Left renal cortex interstitium (tissue), 4 donors: ENCODE data around the gene SLC39A11. TPM values are rescaled to one million over a fixed set of nuclear protein-coding genes. Genes with fewer than 3 reads are reported as not detected.

Experiments used
- DNase-seq, 4 donors: peaks; one replicate each; pipeline ENCODE4 v3.0.0-alpha.2; 2013; ENCODE audit warnings: low read depth in 4 of 4, low spot score in 2 of 4, missing footprints in 1 of 4
- polyA plus RNA-seq, 4 donors: library from polyadenylated mRNA; unstranded; fragments of 120-200 nt; gene quantifications; one replicate each; pipeline ENCODE4 v1.2.1, GENCODE V29; 2013; ENCODE audit not compliant: insufficient read length in 4 of 4

The SLC39A11 gene
- polyA plus RNA-seq, 4 donors = 23.6 to 28.4 (median 26.0) TPM

- DNase-seq = no peak
Observed at GRCh38 chr17:72615627-72615991, 476.9 kb downstream of the SLC39A11 start.

GRCh38 chr17:72614871-72615626 lies 477.4 kb downstream of the SLC39A11 start:
- peak in 2 of 4 donors; percentile 65 to 81 for DNase-seq

- no peak for DNase-seq
Observed at GRCh38 chr17:72614476-72614870, 478.0 kb downstream of the SLC39A11 start.

GRCh38 chr17:72613806-72614292 lies 478.6 kb downstream of the SLC39A11 start:
- DNase-seq = no peak

- DNase-seq = no peak
Observed at GRCh38 chr17:72613396-72613795, 479.1 kb downstream of the SLC39A11 start.

GRCh38 chr17:72611172-72611571 lies 481.3 kb downstream of the SLC39A11 start:
- DNase-seq = no peak

GRCh38 chr17:72609501-72609900 lies 483.0 kb downstream of the SLC39A11 start:
- DNase-seq = no peak

GRCh38 chr17:72608436-72608835 lies 484.1 kb downstream of the SLC39A11 start:
- DNase-seq = no peak

- DNase-seq = no peak
Observed at GRCh38 chr17:72606656-72607055, 485.8 kb downstream of the SLC39A11 start.

- no peak for DNase-seq
Observed at GRCh38 chr17:72605543-72605942, 486.9 kb downstream of the SLC39A11 start.

- no peak for DNase-seq
Observed at GRCh38 chr17:72604518-72604917, 488.0 kb downstream of the SLC39A11 start.

- DNase-seq = no peak
Observed at GRCh38 chr17:72603420-72604242, 488.9 kb downstream of the SLC39A11 start.

GRCh38 chr17:72602517-72603419 lies 489.7 kb downstream of the SLC39A11 start:
- DNase-seq = no peak

- DNase-seq = no peak
Observed at GRCh38 chr17:72600934-72601333, 491.6 kb downstream of the SLC39A11 start.

GRCh38 chr17:72599891-72600290 lies 492.6 kb downstream of the SLC39A11 start:
- no peak for DNase-seq

GRCh38 chr17:72598695-72599094 lies 493.8 kb downstream of the SLC39A11 start:
- DNase-seq = no peak

- no peak for DNase-seq
Observed at GRCh38 chr17:72597354-72598087, 495.0 kb downstream of the SLC39A11 start.
